C4-2B (cell line): ENCODE results near the gene EFR3B.

Source experiments
- ZFX ChIP-seq: fragments of 450-650 bp; IDR thresholded peaks from 2 replicates; pipeline ENCODE4 v1.6.1; 2017
- TF ChIP-seq, protein P1 (sequence below): fragments of 450-650 bp; conservative IDR thresholded peaks from 2 replicates; pipeline ENCODE4 v1.5.1; 2017; ENCODE audit warnings: mild to moderate bottlenecking

DNA sequence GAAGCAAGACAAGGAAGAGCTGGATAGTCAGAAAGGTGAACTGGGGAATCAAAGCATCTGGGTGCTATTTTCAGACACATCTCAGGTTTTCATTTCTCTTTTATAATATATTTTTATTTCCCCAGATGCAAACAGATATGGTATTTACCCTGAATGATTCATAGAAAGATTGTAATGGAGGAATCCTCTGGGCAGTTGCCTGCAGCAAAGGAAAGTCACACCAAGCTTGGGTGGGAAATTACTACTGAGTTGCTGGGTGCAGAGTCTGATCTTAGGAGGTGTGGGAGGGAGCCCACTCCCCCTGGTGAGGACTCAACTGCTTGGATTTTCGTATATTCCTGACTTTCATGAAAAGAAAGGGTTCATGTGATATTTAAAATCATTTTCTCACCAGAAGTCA, 2.1 kb downstream of the EFR3B start:
- TF ChIP-seq, protein P1, sequence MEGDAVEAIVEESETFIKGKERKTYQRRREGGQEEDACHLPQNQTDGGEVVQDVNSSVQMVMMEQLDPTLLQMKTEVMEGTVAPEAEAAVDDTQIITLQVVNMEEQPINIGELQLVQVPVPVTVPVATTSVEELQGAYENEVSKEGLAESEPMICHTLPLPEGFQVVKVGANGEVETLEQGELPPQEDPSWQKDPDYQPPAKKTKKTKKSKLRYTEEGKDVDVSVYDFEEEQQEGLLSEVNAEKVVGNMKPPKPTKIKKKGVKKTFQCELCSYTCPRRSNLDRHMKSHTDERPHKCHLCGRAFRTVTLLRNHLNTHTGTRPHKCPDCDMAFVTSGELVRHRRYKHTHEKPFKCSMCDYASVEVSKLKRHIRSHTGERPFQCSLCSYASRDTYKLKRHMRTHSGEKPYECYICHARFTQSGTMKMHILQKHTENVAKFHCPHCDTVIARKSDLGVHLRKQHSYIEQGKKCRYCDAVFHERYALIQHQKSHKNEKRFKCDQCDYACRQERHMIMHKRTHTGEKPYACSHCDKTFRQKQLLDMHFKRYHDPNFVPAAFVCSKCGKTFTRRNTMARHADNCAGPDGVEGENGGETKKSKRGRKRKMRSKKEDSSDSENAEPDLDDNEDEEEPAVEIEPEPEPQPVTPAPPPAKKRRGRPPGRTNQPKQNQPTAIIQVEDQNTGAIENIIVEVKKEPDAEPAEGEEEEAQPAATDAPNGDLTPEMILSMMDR, result no peak
- TF ChIP-seq ZFX, result no peak
